Placental epithelial cell (primary cell): ENCODE results near the gene GPR45. TPM values are rescaled to one million over a fixed set of nuclear protein-coding genes. Genes with fewer than 3 reads are reported as not detected.

Experiments used
- total RNA-seq: library from RNA; depleted of rRNA; stranded (reverse); fragments of >200 nt; gene quantifications from 2 replicates; pipeline ENCODE4 v1.2.3, GENCODE V29; 2012

The GPR45 gene
- total RNA-seq = 0.33 TPM in 1 of 2 replicates, not detected in the other

DNA sequence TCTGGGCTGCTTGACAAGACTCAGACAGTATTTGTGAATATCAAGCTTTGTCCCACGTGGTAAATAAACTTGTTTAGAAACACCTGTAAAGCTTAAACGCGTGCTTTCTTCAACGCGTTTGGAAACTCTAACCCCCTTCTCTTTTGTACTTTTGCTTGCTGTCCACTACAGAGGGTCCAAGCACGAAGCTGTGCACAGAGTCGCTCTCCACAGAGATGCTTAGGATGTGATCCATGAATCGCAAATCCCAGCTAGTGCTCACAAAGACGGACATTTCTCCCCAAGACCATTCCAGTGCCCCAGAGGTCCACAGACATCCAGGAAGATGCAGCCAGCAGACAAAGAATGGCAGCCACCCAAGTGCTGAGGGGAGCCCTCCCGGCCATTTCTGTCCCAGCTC, at the start of gene GPR45:
Gene GPR45 (plus strand): TSS at position 301 of the 400 bp plus-strand sequence. CDS start 116 bp downstream, outside the sequence.

Other genes starting within 250 kb of the GPR45 start
- gene MRPS9, start 203.7 kb upstream of the GPR45 start, total RNA-seq = 17.3 and 20.1 TPM in 2 replicates
- 5.1 and 14.1 TPM in 2 replicates for gene TGFBRAP1, start 88.0 kb downstream of the GPR45 start, total RNA-seq
- gene C2orf49, start 95.8 kb downstream of the GPR45 start, total RNA-seq = 11.8 and 13.3 TPM in 2 replicates
- 63.6 and 209 TPM in 2 replicates for gene FHL2, start 157.3 kb downstream of the GPR45 start, total RNA-seq